ENCODE results near the gene MAK. TPM values are rescaled to one million over a fixed set of nuclear protein-coding genes. Genes with fewer than 3 reads are reported as not detected.

Gene MAK
- total RNA-seq, 2 donors from 2014 or later, result 0.09 to 1.8 TPM

DNA sequence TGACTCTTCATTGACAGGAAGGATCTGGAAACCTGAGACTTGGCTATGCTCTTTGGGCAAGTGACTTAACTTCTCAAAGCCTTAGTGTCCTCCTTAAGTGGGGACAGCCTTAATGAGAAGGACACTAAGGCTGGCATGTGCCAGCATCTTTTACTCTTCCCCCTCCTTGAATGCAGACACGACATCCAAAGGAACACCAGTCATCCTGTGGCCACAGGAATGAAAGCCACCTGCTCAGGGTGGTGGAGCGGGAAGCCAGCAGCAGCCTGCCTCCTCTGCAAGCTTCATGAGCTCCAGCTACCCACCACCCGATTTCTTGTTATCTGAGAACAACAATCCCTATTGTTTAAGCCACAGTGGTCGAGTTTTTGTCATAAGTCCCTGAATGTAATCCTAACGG is 46.2 kb downstream of the MAK start:
- TF ChIP-seq POLR2A (IDR thresholded peaks at IDR 0.05), result no peak
- TF ChIP-seq, protein P1, sequence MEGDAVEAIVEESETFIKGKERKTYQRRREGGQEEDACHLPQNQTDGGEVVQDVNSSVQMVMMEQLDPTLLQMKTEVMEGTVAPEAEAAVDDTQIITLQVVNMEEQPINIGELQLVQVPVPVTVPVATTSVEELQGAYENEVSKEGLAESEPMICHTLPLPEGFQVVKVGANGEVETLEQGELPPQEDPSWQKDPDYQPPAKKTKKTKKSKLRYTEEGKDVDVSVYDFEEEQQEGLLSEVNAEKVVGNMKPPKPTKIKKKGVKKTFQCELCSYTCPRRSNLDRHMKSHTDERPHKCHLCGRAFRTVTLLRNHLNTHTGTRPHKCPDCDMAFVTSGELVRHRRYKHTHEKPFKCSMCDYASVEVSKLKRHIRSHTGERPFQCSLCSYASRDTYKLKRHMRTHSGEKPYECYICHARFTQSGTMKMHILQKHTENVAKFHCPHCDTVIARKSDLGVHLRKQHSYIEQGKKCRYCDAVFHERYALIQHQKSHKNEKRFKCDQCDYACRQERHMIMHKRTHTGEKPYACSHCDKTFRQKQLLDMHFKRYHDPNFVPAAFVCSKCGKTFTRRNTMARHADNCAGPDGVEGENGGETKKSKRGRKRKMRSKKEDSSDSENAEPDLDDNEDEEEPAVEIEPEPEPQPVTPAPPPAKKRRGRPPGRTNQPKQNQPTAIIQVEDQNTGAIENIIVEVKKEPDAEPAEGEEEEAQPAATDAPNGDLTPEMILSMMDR (IDR thresholded peaks at IDR 0.05), result no peak
- TF ChIP-seq POLR2AphosphoS5 (IDR thresholded peaks at IDR 0.05), result no peak
- Histone ChIP-seq H3K27me3 (replicated peaks; ENCODE audit: insufficient read depth) (no peaks in the 10 kb centered on the region), H3K27ac (no peak overlapping the region), H3K9me3 (no peaks in the 10 kb centered on the region), H3K36me3 (no peaks in the 10 kb centered on the region), H3K4me3 (no peak overlapping the region), H3K4me1 (replicated peaks) (no peaks in the 10 kb centered on the region)
- WGBS, result 88% methylated on average over 5 of the region's 5 CpGs
- intact Hi-C loops (cut with DNase I), result no loop called here
- no peak for DNase-seq (ENCODE audit: low spot score)

DNA sequence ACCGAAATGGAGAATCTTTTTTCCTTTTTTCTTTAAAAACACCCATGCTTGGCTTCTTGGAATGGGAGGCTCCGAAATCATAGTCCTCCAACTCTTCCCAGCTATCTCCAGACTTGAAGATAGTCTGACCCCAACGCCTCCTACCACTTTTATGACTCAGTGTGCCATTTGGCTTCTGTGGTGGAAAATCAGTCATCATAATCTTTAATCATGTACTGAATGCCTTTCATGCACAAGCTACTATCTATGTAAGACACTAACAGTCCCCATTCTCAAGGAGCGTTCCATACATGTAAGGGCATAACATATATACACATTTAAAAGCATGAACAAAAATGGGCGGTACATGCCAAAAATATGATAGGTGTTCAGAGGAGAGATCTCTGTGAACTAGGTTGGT is 46.7 kb downstream of the MAK start:
- TF ChIP-seq, protein P1 (IDR thresholded peaks at IDR 0.05), result no peak
- TF ChIP-seq POLR2A (IDR thresholded peaks at IDR 0.05) (no peak), POLR2AphosphoS5 (IDR thresholded peaks at IDR 0.05) (no peak)
- intact Hi-C loops (cut with DNase I), result no loop called here
- no peaks in the 10 kb centered on the region for H3K27me3 ChIP-seq (replicated peaks; ENCODE audit: insufficient read depth)
- no peak overlapping the region for H3K4me3 ChIP-seq
- no peak overlapping the region for H3K27ac ChIP-seq
- no peaks in the 10 kb centered on the region for H3K36me3 ChIP-seq
- 98% methylated on average over 5 of the region's 5 CpGs for WGBS
- H3K9me3 ChIP-seq, result no peaks in the 10 kb centered on the region
- H3K4me1 ChIP-seq (replicated peaks), result no peaks in the 10 kb centered on the region
- no peak for DNase-seq (ENCODE audit: low spot score)

DNA sequence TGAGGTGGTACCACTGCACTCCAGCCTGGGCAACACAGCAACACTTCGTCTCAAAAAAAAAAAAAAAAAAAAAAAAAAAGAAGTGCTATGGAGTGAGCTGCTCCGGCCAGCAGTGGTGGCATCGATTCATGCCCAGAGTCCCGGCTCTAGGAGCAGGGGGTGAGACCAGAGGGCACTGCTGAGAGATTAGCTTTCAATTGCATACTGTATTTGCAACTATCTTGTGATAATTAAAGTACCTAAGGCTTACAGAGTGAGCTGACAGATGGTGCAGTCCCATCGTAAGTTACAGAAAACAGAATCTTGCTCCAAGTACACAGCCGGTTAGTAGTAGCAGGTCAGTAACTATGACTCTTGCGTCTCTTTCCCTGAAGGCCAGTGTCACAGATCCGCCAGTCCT is 59.3 kb downstream of the MAK start:
- intact Hi-C loops (cut with DNase I), result no loop called here
- H3K9me3 ChIP-seq, result no peaks in the 10 kb centered on the region
- H3K27me3 ChIP-seq (replicated peaks; ENCODE audit: insufficient read depth), result no peaks in the 10 kb centered on the region
- H3K36me3 ChIP-seq, result peaks cover 0 to 3% of the 10 kb centered on the region in 2 donors
- H3K27ac ChIP-seq, result no peak overlapping the region
- 96% methylated on average over 8 of the region's 8 CpGs for WGBS
- no peaks in the 10 kb centered on the region for H3K4me1 ChIP-seq (replicated peaks)
- no peak overlapping the region for H3K4me3 ChIP-seq
- TF ChIP-seq, protein P1 (IDR thresholded peaks at IDR 0.05), result no peak
- TF ChIP-seq POLR2AphosphoS5 (IDR thresholded peaks at IDR 0.05) (no peak), POLR2A (IDR thresholded peaks at IDR 0.05) (no peak)
- DNase-seq (ENCODE audit: low spot score), result no peak

DNA sequence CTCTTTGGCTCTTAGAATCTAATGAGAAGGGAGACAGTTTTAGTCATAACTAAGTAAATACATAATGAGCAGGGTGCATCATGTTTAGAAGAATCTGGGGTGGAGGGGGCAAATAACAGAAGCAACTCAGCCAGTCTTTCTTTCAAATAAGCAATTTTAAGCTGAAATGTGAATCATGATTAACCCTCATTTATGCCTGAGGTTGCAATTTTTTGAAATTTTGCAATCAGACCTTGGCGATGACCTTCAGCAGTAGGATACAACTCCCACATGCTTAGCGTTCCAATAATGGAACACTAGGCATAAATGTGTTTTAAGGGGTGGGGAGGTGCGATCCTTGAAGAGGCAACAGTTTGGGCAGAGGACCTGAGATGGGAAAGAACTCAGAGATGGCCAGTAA is 60.1 kb downstream of the MAK start:
- no peaks in the 10 kb centered on the region for H3K4me1 ChIP-seq (replicated peaks)
- H3K36me3 ChIP-seq, result peaks cover 0 to 3% of the 10 kb centered on the region in 2 donors
- intact Hi-C loops (cut with DNase I), result no loop called here
- H3K9me3 ChIP-seq, result no peaks in the 10 kb centered on the region
- WGBS, result 89% methylated on average over 3 of the region's 3 CpGs
- no peak for DNase-seq (ENCODE audit: low spot score)
- TF ChIP-seq POLR2AphosphoS5 (IDR thresholded peaks at IDR 0.05) (no peak), POLR2A (IDR thresholded peaks at IDR 0.05) (no peak)
- TF ChIP-seq, protein P1 (IDR thresholded peaks at IDR 0.05), result no peak
- no peaks in the 10 kb centered on the region for H3K27me3 ChIP-seq (replicated peaks; ENCODE audit: insufficient read depth)
- H3K27ac ChIP-seq, result no peak overlapping the region
- no peak overlapping the region for H3K4me3 ChIP-seq

DNA sequence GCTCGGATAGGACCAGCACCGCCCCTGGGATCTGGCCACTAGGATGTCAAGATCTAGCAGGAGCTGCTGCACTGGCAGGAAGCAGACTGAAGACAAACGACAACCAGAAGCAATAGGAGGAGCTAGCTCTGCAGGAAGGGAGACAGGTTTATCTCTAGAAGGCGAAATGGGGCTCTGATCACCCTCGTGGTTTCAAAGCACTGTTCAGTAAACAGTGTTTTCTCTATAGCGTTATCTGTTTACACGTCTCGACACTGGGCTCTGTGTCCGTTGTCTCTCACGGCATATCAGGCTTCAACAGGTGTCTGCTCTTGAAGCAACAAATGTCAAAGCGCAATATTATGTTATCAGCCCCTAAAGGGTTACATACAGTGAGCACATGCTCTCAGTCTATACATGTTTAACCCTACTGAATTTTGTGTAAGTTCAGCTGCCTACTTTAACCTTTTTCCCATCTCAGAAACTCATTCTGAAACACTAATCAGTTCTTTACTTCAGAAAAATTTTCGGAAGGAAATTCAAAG is 66.9 kb downstream of the MAK start:
- DNase-seq (ENCODE audit: low spot score), result no peak
- 64% methylated on average over 12 of the region's 12 CpGs for WGBS
- H3K9me3 ChIP-seq, result no peaks in the 10 kb centered on the region
- TF ChIP-seq POLR2AphosphoS5 (IDR thresholded peaks at IDR 0.05) (no peak), POLR2A (IDR thresholded peaks at IDR 0.05) (no peak)
- TF ChIP-seq, protein P1 (IDR thresholded peaks at IDR 0.05), result no peak
- H3K27me3 ChIP-seq (replicated peaks; ENCODE audit: insufficient read depth), result no peaks in the 10 kb centered on the region
- H3K4me3 ChIP-seq, result no peak overlapping the region
- no peaks in the 10 kb centered on the region for H3K4me1 ChIP-seq (replicated peaks)
- no peak overlapping the region for H3K27ac ChIP-seq
- intact Hi-C loops (cut with DNase I), result no loop called here
- H3K36me3 ChIP-seq, result no peaks in the 10 kb centered on the region
